Astrocyte (in vitro differentiated cells and primary cell): Measurements from ENCODE around the gene MYO5A. TPM values are rescaled to one million over a fixed set of nuclear protein-coding genes. Genes with fewer than 3 reads are reported as not detected.
A peak's percentile ranks its signal among the peaks of the same experiment; 100 is the strongest.
"Not testable (repeated sequence)": the region's sequence is repeated elsewhere in the genome, so short reads cannot be mapped to it uniquely, and the experiment has no call there.

ENCODE experiments used
- DNase-seq: peaks from one replicate; pipeline ENCODE4 v3.0.0-alpha.2; 2010; ENCODE audit warnings: low read depth
- FAIRE-seq: peaks from 2 replicates; lab custom pipeline; 2011; peaks lifted over from hg19 to GRCh38; lab: Jason Lieb, UNC
- H2AFZ ChIP-seq: 2 replicates; pipeline ENCODE4 v1.6.0; 2012; ENCODE audit warnings: low read depth, low read length, inconsistent platforms
- H3K27ac ChIP-seq: 2 replicates; pipeline ENCODE4 v1.5.1; 2011; ENCODE audit warnings: low read depth, low read length, inconsistent platforms
- H3K27me3 ChIP-seq: 2 replicates; pipeline ENCODE4 v1.6.0; 2011; ENCODE audit warnings: low read length, inconsistent platforms; ENCODE audit not compliant: insufficient read depth
- H3K36me3 ChIP-seq: 2 replicates; pipeline ENCODE4 v1.5.1; 2011; ENCODE audit warnings: low read length, inconsistent platforms; ENCODE audit not compliant: insufficient read depth
- H3K4me1 ChIP-seq: 2 replicates; pipeline ENCODE4 v1.5.1; 2011; ENCODE audit warnings: low read length, inconsistent platforms; ENCODE audit not compliant: insufficient read depth
- H3K4me2 ChIP-seq: 2 replicates; pipeline ENCODE4 v1.6.0; 2012; ENCODE audit warnings: low read length, inconsistent platforms
- H3K4me3 ChIP-seq: 2 replicates; pipeline ENCODE4 v1.5.1; 2011; ENCODE audit warnings: low read depth, mild to moderate bottlenecking, low read length, inconsistent platforms; ENCODE audit not compliant: insufficient read depth
- H3K79me2 ChIP-seq: 2 replicates; pipeline ENCODE4 v1.6.0; 2012; ENCODE audit warnings: mild to moderate bottlenecking, low read length, inconsistent platforms; ENCODE audit not compliant: insufficient read depth
- H3K9ac ChIP-seq: 2 replicates; pipeline ENCODE4 v1.6.0; 2012; ENCODE audit warnings: mild to moderate bottlenecking, low read length, inconsistent platforms
- H3K9me3 ChIP-seq: 2 replicates; pipeline ENCODE4 v1.5.1; 2012; ENCODE audit warnings: low read depth, mild to moderate bottlenecking, low read length, inconsistent platforms; ENCODE audit not compliant: insufficient read depth
- H4K20me1 ChIP-seq: 2 replicates; pipeline ENCODE4 v1.6.0; 2012; ENCODE audit warnings: low read length, inconsistent platforms; ENCODE audit not compliant: insufficient read depth
- H3K27ac Mint-ChIP-seq: one replicate; pipeline ENCODE4 v1.8.0; 2021; ENCODE audit warnings: mild to moderate bottlenecking, mixed read lengths; ENCODE audit not compliant: unreplicated experiment
- H3K27me3 Mint-ChIP-seq: one replicate; pipeline ENCODE4 v1.8.0; 2021; ENCODE audit warnings: low read depth, mixed read lengths; ENCODE audit not compliant: unreplicated experiment
- H3K36me3 Mint-ChIP-seq: one replicate; pipeline ENCODE4 v1.8.0; 2021; ENCODE audit warnings: low read depth, mixed read lengths; ENCODE audit not compliant: unreplicated experiment
- H3K4me1 Mint-ChIP-seq: one replicate; pipeline ENCODE4 v1.8.0; 2021; ENCODE audit warnings: low read depth, mixed read lengths; ENCODE audit not compliant: unreplicated experiment
- H3K4me3 Mint-ChIP-seq: one replicate; pipeline ENCODE4 v1.8.0; 2021; ENCODE audit warnings: mild to moderate bottlenecking, moderate library complexity, mixed read lengths; ENCODE audit not compliant: unreplicated experiment
- H3K9me3 Mint-ChIP-seq: one replicate; pipeline ENCODE4 v1.8.0; 2021; ENCODE audit warnings: mild to moderate bottlenecking, mixed read lengths; ENCODE audit not compliant: unreplicated experiment
- CTCF ChIP-seq: IDR thresholded peaks from 2 replicates; pipeline ENCODE4 v1.5.1; 2011; ENCODE audit warnings: low read depth, mild to moderate bottlenecking, inconsistent platforms, low read length, moderate library complexity; ENCODE audit not compliant: insufficient read depth
- EZH2 ChIP-seq: IDR thresholded peaks from 2 replicates; pipeline ENCODE4 v1.6.1; 2012; ENCODE audit warnings: mild to moderate bottlenecking, low read length, inconsistent platforms; ENCODE audit not compliant: insufficient read depth
- total RNA-seq: library from RNA; stranded (reverse); gene quantifications from 2 replicates; pipeline ENCODE4 v1.2.1, GENCODE V29; 2021

The MYO5A gene
- total RNA-seq, 1 donor from 2014 or later, result 47.6 TPM

- Mint-ChIP-seq H3K36me3 (peaks cover 2% of the 10 kb centered on the region), H3K4me1 (peaks cover 42% of the 10 kb centered on the region), H3K9me3 (no peaks in the 10 kb centered on the region), H3K4me3 (no peak overlapping the region), H3K27me3 (no peaks in the 10 kb centered on the region), H3K27ac (no peak overlapping the region)
- H3K36me3 ChIP-seq, result no peaks in the 10 kb centered on the region
- H3K9me3 ChIP-seq, result no peaks in the 10 kb centered on the region
- peaks cover 13% of the 10 kb centered on the region for H3K79me2 ChIP-seq
- H3K9ac ChIP-seq, result no peak overlapping the region
- H3K4me2 ChIP-seq, result no peak overlapping the region
- H4K20me1 ChIP-seq, result peaks cover 29% of the 10 kb centered on the region
- no peak overlapping the region for H2AFZ ChIP-seq
- no peak overlapping the region for H3K4me3 ChIP-seq
- TF ChIP-seq CTCF, result no peak
- no peak for TF ChIP-seq EZH2
- peaks cover 9% of the 10 kb centered on the region for H3K4me1 ChIP-seq
- FAIRE-seq, result no peak
- no peaks in the 10 kb centered on the region for H3K27me3 ChIP-seq
- H3K27ac ChIP-seq, result no peak overlapping the region
- DNase-seq, result no peak
Observed at GRCh38 chr15:52440946-52441345, 87.7 kb downstream of the MYO5A start.

GRCh38 chr15:52440414-52440813 is 88.3 kb downstream of the MYO5A start:
- peaks cover 2% of the 10 kb centered on the region for H3K36me3 Mint-ChIP-seq
- H3K9ac ChIP-seq, result no peak overlapping the region
- no peak overlapping the region for H3K4me3 Mint-ChIP-seq
- H3K4me1 Mint-ChIP-seq, result peaks cover 39% of the 10 kb centered on the region
- no peak overlapping the region for H3K4me2 ChIP-seq
- no peaks in the 10 kb centered on the region for H3K36me3 ChIP-seq
- no peak overlapping the region for H3K4me3 ChIP-seq
- FAIRE-seq (no peak), DNase-seq (peak; percentile 43)
- H2AFZ ChIP-seq, result no peak overlapping the region
- no peaks in the 10 kb centered on the region for H3K9me3 Mint-ChIP-seq
- peaks cover 13% of the 10 kb centered on the region for H3K79me2 ChIP-seq
- no peaks in the 10 kb centered on the region for H3K27me3 ChIP-seq
- TF ChIP-seq CTCF (no peak), EZH2 (no peak)
- no peaks in the 10 kb centered on the region for H3K9me3 ChIP-seq
- H3K27ac Mint-ChIP-seq, result peak overlapping the region; percentile 35
- no peak overlapping the region for H3K27ac ChIP-seq
- peaks cover 9% of the 10 kb centered on the region for H3K4me1 ChIP-seq
- peaks cover 29% of the 10 kb centered on the region for H4K20me1 ChIP-seq
- no peaks in the 10 kb centered on the region for H3K27me3 Mint-ChIP-seq

- Mint-ChIP-seq H3K27me3 (no peaks in the 10 kb centered on the region), H3K4me3 (no peak overlapping the region), H3K9me3 (no peaks in the 10 kb centered on the region), H3K36me3 (peaks cover 2% of the 10 kb centered on the region), H3K27ac (peak overlapping the region; percentile 36), H3K4me1 (peaks cover 36% of the 10 kb centered on the region)
- H3K4me3 ChIP-seq, result no peak overlapping the region
- H3K4me1 ChIP-seq, result peaks cover 9% of the 10 kb centered on the region
- no peak for TF ChIP-seq EZH2
- no peaks in the 10 kb centered on the region for H3K36me3 ChIP-seq
- DNase-seq (no peak), FAIRE-seq (no peak)
- peaks cover 29% of the 10 kb centered on the region for H4K20me1 ChIP-seq
- no peak overlapping the region for H3K4me2 ChIP-seq
- no peak overlapping the region for H3K9ac ChIP-seq
- no peaks in the 10 kb centered on the region for H3K27me3 ChIP-seq
- H2AFZ ChIP-seq, result no peak overlapping the region
- no peak overlapping the region for H3K27ac ChIP-seq
- peaks cover 10% of the 10 kb centered on the region for H3K79me2 ChIP-seq
- H3K9me3 ChIP-seq, result no peaks in the 10 kb centered on the region
Observed at GRCh38 chr15:52439470-52439869, 89.2 kb downstream of the MYO5A start.

- not testable (repeated sequence) for H3K4me2 ChIP-seq, H3K36me3 ChIP-seq
Observed at GRCh38 chr15:52439042-52439441, 89.6 kb downstream of the MYO5A start.

More at GRCh38 chr15:52439042-52439441, 89.6 kb downstream of the MYO5A start:
- H3K27ac ChIP-seq, H2AFZ ChIP-seq, H3K4me3 ChIP-seq, DNase-seq, H3K4me3 Mint-ChIP-seq, H3K27ac Mint-ChIP-seq, H3K27me3 ChIP-seq, H3K9me3 ChIP-seq, H3K4me1 ChIP-seq, H3K36me3 Mint-ChIP-seq, H3K79me2 ChIP-seq, H3K9ac ChIP-seq, H3K27me3 Mint-ChIP-seq, FAIRE-seq, H3K9me3 Mint-ChIP-seq: not testable (repeated sequence)
- H3K4me1 Mint-ChIP-seq, result peaks cover 36% of the 10 kb centered on the region
- peaks cover 29% of the 10 kb centered on the region for H4K20me1 ChIP-seq
